GM12878 (cell line): ENCODE data around the gene THAP7. TPM values are rescaled to one million over a fixed set of nuclear protein-coding genes. Genes with fewer than 3 reads are reported as not detected.

Experiments used
- ATAC-seq: fragments of 200-7000 bp; cut with Tn5 transposase; 3 replicates; pipeline ENCODE4 v1.9.1; 2020; ENCODE audit warnings: mild to moderate bottlenecking, moderate library complexity
- BruUV-seq: library from RNA; stranded (reverse); fragments of 400-500 nt; replicated peaks from 2 replicates; lab custom pipeline; 2021; lab: Mats Ljungman, UMichigan
- CTCF ChIA-PET: fragments of 300-600 bp; sonication (Branson Sonifier 250); formaldehyde crosslinking; extraction: SDS; loops from one replicate; lab custom pipeline; 2021; ENCODE audit warnings: inconsistent platforms; lab: Yijun Ruan, JAX
- POLR2A ChIA-PET: fragments of 350-600 bp; formaldehyde crosslinking; extraction: SDS; loops from one replicate; lab custom pipeline; 2021; ENCODE audit warnings: inconsistent platforms; lab: Charles Lee
- RAD21 ChIA-PET: fragments of 300-600 bp; sonication (Branson Sonifier 250); formaldehyde crosslinking; loops from one replicate; lab custom pipeline; 2023; ENCODE audit warnings: antibody characterized with exemption; ENCODE audit not compliant: unreplicated experiment; lab: Charles Lee
- SMC1A ChIA-PET: fragments of 300-600 bp; sonication (Branson Sonifier 250); formaldehyde crosslinking; loops from one replicate; lab custom pipeline; 2023; ENCODE audit not compliant: unreplicated experiment, uncharacterized antibody; lab: Charles Lee
- DNase-seq: peaks from one replicate; pipeline ENCODE4 v3.0.0-alpha.2; 2011; ENCODE audit warnings: low read depth, low spot score
- FAIRE-seq: peaks from 3 replicates; lab custom pipeline; 2011; peaks lifted over from hg19 to GRCh38; lab: Jason Lieb, UNC
- H2AFZ ChIP-seq: 2 replicates; pipeline ENCODE4 v1.6.0; 2011; ENCODE audit warnings: low read depth, low read length, control low read depth; ENCODE audit not compliant: control insufficient read depth
- H3K27ac ChIP-seq: 2 replicates; pipeline ENCODE4 v1.5.1; 2011; ENCODE audit warnings: control low read depth; ENCODE audit not compliant: control insufficient read depth, insufficient read depth
- H3K27me3 ChIP-seq, 2 experiments: replicated peaks in 1 of 2; 2 replicates each; pipeline versions ENCODE4 v1.6.0 to v1.6.1; 2011; ENCODE audit warnings: low read length in 1 of 2; ENCODE audit not compliant: control insufficient read depth in 2 of 2, insufficient read depth in 2 of 2
- H3K36me3 ChIP-seq, 2 experiments: 2 replicates each; pipeline ENCODE4 v1.5.1; 2011; ENCODE audit warnings: low read length in 1 of 2; ENCODE audit not compliant: control insufficient read depth in 2 of 2, insufficient read depth in 2 of 2
- H3K4me1 ChIP-seq: 2 replicates; pipeline ENCODE4 v1.6.1; 2011; ENCODE audit warnings: mild to moderate bottlenecking, low read length, moderate library complexity, mixed read lengths; ENCODE audit not compliant: control insufficient read depth, insufficient read depth
- H3K4me2 ChIP-seq: 2 replicates; pipeline ENCODE4 v1.6.0; 2011; ENCODE audit warnings: control low read depth; ENCODE audit not compliant: control insufficient read depth, insufficient read depth
- H3K4me3 ChIP-seq: fragments of 200-600 bp; sonication (generic); 2 replicates; pipeline ENCODE4 v1.5.1; 2016
- H3K79me2 ChIP-seq: 2 replicates; pipeline ENCODE4 v1.6.0; 2011; ENCODE audit warnings: low read length; ENCODE audit not compliant: control insufficient read depth, insufficient read depth
- H3K9ac ChIP-seq: 2 replicates; pipeline ENCODE4 v1.8.0; 2011; ENCODE audit warnings: low read length, control low read depth, mixed read lengths; ENCODE audit not compliant: control insufficient read depth, insufficient read depth
- H3K9me3 ChIP-seq: replicated peaks from 3 replicates; pipeline ENCODE4 v1.5.1; 2011; ENCODE audit warnings: mild to moderate bottlenecking, low read length; ENCODE audit not compliant: control insufficient read depth, insufficient read depth
- H4K20me1 ChIP-seq: 2 replicates; pipeline ENCODE4 v1.6.0; 2011; ENCODE audit not compliant: control insufficient read depth, insufficient read depth
- CBFB ChIP-seq: IDR thresholded peaks from 2 replicates; pipeline ENCODE4 v1.6.1; 2016; ENCODE audit warnings: antibody characterized with exemption, low read depth
- KAT2A ChIP-seq: conservative IDR thresholded peaks from 2 replicates; pipeline ENCODE4 v1.6.1; 2011; ENCODE audit warnings: low read depth, low read length; ENCODE audit not compliant: control insufficient read depth
- NFYA ChIP-seq: IDR thresholded peaks from 2 replicates; pipeline ENCODE4 v1.6.1; 2011; ENCODE audit warnings: low read depth, mild to moderate bottlenecking, low read length, improper control_type of control experiment, borderline replicate concordance
- PAX8 ChIP-seq: fragments of 450-650 bp; IDR thresholded peaks from 2 replicates; pipeline ENCODE4 v1.6.1; 2017; ENCODE audit warnings: mild to moderate bottlenecking, moderate library complexity
- RELA ChIP-seq: fragments of 450-650 bp; IDR thresholded peaks from 2 replicates; pipeline ENCODE4 v1.8.0; 2014; ENCODE audit warnings: borderline replicate concordance; ENCODE audit not compliant: partially characterized antibody
- SUPT20H ChIP-seq: IDR thresholded peaks from 2 replicates; pipeline ENCODE4 v1.6.1; 2011; ENCODE audit warnings: low read depth, mild to moderate bottlenecking, low read length, moderate library complexity, borderline replicate concordance; ENCODE audit not compliant: control insufficient read depth
- TAF1 ChIP-seq: IDR thresholded peaks from 2 replicates; pipeline ENCODE4 v1.6.1; 2011; ENCODE audit warnings: mild to moderate bottlenecking, low read depth, low read length, borderline replicate concordance
- YY1 ChIP-seq: IDR thresholded peaks from 2 replicates; pipeline ENCODE4 v1.6.1; 2011; ENCODE audit warnings: low read depth, mild to moderate bottlenecking, low read length
- ZNF274 ChIP-seq: IDR thresholded peaks from one replicate; pipeline ENCODE4 v1.8.0; 2011; ENCODE audit not compliant: insufficient read length, insufficient read depth
- WGBS: methylation state at CpG from one replicate; pipeline ENCODE4 v1.1.6; 2016; ENCODE audit warnings: low lambda C conversion rate; ENCODE audit not compliant: insufficient replicate concordance, insufficient coverage; ENCODE audit errors: missing lambda C conversion rate; 5-methylcytosine and 5-hydroxymethylcytosine counted together
- in situ Hi-C: fragments of 300-500 bp; cut with MboI; formaldehyde crosslinking; loops from 9 replicates; pipeline ENCODE4 v1.14.3; 2018; ENCODE audit warnings: mixed read lengths
- intact Hi-C: fragments of 100-400 bp; cut with micrococcal nuclease; formaldehyde crosslinking; loops from one replicate; pipeline ENCODE4 v1.14.2; 2022; ENCODE audit not compliant: unreplicated experiment
- polyA plus RNA-seq, 11 experiments: library from polyadenylated mRNA; depleted of rRNA in 4 of 11; unstranded in 6 of 11; stranded (reverse) in 5 of 11; fragments of >200 nt; fragmentation: Nextera tagmentation in 4 of 11; fragmentation: Illumina TruSeq in 1 of 11; extraction: Ambion mirVana in 4 of 11; extraction: Trizol in 1 of 11; gene quantifications; 1 replicate in 1 of 11; 2 replicates in 10 of 11; pipeline versions ENCODE4 v1.2.1 to v1.2.3, GENCODE V29; 2011 to 2016; ENCODE audit warnings: inconsistent platforms in 2 of 11, missing spikeins in 2 of 11, low read depth in 1 of 11
- total RNA-seq, 4 experiments: library from RNA; depleted of rRNA in 3 of 4; stranded (reverse); fragments of >200 nt in 3 of 4; fragmentation: Illumina TruSeq in 1 of 4; extraction: Trizol in 1 of 4; gene quantifications; 2 replicates each; pipeline versions ENCODE4 v1.2.1 to v1.2.3, GENCODE V29; 2013 to 2021
- TF ChIP-seq, protein P1 (sequence below): IDR thresholded peaks from 2 replicates; pipeline ENCODE4 v1.6.1; 2012; ENCODE audit warnings: low read depth, low read length, improper control_type of control experiment
- TF ChIP-seq, protein P2 (sequence below): IDR thresholded peaks from 2 replicates; pipeline ENCODE4 v1.6.1; 2012; ENCODE audit warnings: mild to moderate bottlenecking, low read depth, low read length

THAP7 gene
- total and polyA plus RNA-seq, 10 of the 15 experiments (the other 5 are each of a cell fraction or from before 2014, with no cell fraction given), result 0.66 to 58.3 (median 26.3) TPM

DNA sequence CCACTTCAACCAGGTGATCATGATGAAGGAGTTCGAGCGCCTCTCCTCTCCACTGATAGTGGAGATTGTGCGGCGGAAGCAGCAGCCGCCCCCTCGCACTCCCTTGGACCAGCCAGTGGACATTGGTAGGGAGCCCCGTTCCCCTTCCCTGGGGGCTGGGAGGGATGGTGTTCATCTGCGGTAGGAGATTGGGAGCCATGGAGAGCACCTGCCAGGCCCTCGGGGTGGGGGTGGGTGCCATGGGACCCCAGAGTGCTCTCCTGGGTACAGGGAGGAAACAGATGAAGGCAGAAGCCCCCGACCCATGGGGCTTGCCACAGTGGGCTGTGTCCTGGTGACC is 7.0 kb downstream of the THAP7 start (continued):
- no peak for TF ChIP-seq NFYA
- no peak for TF ChIP-seq RELA
- no peak for TF ChIP-seq ZNF274
- TF ChIP-seq, protein P1, sequence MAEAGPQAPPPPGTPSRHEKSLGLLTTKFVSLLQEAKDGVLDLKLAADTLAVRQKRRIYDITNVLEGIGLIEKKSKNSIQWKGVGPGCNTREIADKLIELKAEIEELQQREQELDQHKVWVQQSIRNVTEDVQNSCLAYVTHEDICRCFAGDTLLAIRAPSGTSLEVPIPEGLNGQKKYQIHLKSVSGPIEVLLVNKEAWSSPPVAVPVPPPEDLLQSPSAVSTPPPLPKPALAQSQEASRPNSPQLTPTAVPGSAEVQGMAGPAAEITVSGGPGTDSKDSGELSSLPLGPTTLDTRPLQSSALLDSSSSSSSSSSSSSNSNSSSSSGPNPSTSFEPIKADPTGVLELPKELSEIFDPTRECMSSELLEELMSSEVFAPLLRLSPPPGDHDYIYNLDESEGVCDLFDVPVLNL, result no peak
- no peak for TF ChIP-seq TAF1
- no peak for TF ChIP-seq CBFB
- TF ChIP-seq SUPT20H, result no peak
- no peak for TF ChIP-seq YY1

DNA sequence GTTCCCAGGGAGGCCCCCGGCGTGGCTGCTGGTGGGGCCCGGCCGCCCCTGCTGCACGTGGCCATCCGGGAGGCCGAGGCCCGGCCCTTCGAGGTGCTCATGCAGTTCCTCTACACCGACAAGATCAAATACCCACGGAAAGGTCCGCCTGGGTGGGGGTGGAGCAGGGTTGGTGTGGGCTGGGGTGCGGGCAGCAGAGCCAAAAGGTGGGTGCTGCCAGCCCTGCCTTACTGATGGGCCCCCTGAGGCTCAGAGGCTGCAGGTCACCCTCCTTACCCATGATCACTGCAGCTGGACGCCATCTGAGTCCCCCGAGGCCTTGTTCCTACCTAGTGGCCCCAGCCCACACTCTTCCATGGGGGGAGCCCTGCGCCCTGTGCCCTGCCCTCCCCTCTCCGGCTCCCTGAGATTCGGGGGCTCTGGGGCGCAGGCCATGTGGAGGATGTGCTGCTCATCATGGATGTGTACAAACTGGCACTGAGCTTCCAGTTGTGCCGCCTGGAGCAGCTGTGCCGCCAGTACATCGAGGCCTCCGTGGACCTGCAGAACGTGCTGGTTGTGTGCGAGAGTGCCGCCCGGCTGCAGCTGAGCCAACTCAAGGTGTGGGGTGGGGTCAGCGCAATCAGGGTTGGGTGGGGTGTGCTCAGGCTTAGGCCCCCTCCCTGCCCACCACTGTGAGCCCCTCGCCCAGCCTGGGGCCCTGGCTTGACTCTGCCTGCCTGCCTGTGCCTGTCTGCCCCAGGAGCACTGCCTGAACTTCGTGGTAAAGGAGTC is 7.6 kb downstream of the THAP7 start:
- TF ChIP-seq KAT2A (no peak), PAX8 (no peak)
- TF ChIP-seq, protein P2, sequence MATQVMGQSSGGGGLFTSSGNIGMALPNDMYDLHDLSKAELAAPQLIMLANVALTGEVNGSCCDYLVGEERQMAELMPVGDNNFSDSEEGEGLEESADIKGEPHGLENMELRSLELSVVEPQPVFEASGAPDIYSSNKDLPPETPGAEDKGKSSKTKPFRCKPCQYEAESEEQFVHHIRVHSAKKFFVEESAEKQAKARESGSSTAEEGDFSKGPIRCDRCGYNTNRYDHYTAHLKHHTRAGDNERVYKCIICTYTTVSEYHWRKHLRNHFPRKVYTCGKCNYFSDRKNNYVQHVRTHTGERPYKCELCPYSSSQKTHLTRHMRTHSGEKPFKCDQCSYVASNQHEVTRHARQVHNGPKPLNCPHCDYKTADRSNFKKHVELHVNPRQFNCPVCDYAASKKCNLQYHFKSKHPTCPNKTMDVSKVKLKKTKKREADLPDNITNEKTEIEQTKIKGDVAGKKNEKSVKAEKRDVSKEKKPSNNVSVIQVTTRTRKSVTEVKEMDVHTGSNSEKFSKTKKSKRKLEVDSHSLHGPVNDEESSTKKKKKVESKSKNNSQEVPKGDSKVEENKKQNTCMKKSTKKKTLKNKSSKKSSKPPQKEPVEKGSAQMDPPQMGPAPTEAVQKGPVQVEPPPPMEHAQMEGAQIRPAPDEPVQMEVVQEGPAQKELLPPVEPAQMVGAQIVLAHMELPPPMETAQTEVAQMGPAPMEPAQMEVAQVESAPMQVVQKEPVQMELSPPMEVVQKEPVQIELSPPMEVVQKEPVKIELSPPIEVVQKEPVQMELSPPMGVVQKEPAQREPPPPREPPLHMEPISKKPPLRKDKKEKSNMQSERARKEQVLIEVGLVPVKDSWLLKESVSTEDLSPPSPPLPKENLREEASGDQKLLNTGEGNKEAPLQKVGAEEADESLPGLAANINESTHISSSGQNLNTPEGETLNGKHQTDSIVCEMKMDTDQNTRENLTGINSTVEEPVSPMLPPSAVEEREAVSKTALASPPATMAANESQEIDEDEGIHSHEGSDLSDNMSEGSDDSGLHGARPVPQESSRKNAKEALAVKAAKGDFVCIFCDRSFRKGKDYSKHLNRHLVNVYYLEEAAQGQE, result no peak
- Histone ChIP-seq H3K79me2 (no peaks in the 10 kb centered on the region), H3K4me1 (no peaks in the 10 kb centered on the region), H3K27ac (no peak overlapping the region), H3K4me3 (no peak overlapping the region), H2AFZ (no peak overlapping the region), H3K27me3 (no peaks in the 10 kb centered on the region), H4K20me1 (no peaks in the 10 kb centered on the region), H3K36me3 (peaks cover 2 to 7% of the 10 kb centered on the region in 2 experiments; a peak in 2 of 4 replicates), H3K4me2 (no peak overlapping the region), H3K9me3 (no peaks in the 10 kb centered on the region), H3K9ac (no peak overlapping the region)
- intact Hi-C loops, result no loop called here
- SMC1A ChIA-PET, result no interaction called here
- RAD21 ChIA-PET, result no interaction called here
- ATAC-seq, result no peak
- in situ Hi-C loops, result no loop called here
- POLR2A ChIA-PET, result no interaction called here
- no peak for FAIRE-seq
- no TSS peak for BruUV-seq
- CTCF ChIA-PET, result no interaction called here
- DNase-seq, result no peak
- WGBS, result 89% methylated on average over 26 of the region's 30 CpGs
